SJSA1 (cell line): ENCODE results near the gene PLVAP. TPM values are rescaled to one million over a fixed set of nuclear protein-coding genes. Genes with fewer than 3 reads are reported as not detected.

Experiments
- DNase-seq, 2 experiments: peaks; one replicate each; pipeline ENCODE4 v3.0.0-alpha.2; 2015 to 2020; ENCODE audit warnings: low spot score in 2 of 2, low read depth in 1 of 2
- H3K27ac ChIP-seq: fragments of 250-450 bp; sonication (Bioruptor Pico); 2 replicates; pipeline ENCODE4 v1.5.1; 2020; ENCODE audit warnings: mild to moderate bottlenecking, moderate library complexity
- H3K27me3 ChIP-seq: fragments of 250-450 bp; sonication (Bioruptor Pico); replicated peaks from 2 replicates; pipeline ENCODE4 v1.5.1; 2020; ENCODE audit warnings: mild to moderate bottlenecking, moderate library complexity
- H3K36me3 ChIP-seq: fragments of 250-450 bp; sonication (Bioruptor Pico); 2 replicates; pipeline ENCODE4 v1.5.1; 2020; ENCODE audit warnings: mild to moderate bottlenecking
- H3K4me1 ChIP-seq: fragments of 250-450 bp; sonication (Bioruptor Pico); replicated peaks from 2 replicates; pipeline ENCODE4 v1.6.1; 2021; ENCODE audit warnings: mild to moderate bottlenecking
- H3K4me3 ChIP-seq: fragments of 250-450 bp; sonication (Bioruptor Pico); 2 replicates; pipeline ENCODE4 v1.5.1; 2020; ENCODE audit warnings: mild to moderate bottlenecking
- H3K9me3 ChIP-seq: fragments of 250-450 bp; sonication (Bioruptor Pico); replicated peaks from 2 replicates; pipeline ENCODE4 v1.5.1; 2020; ENCODE audit warnings: mild to moderate bottlenecking
- total RNA-seq: library from RNA; depleted of rRNA; stranded (reverse); fragments of >200 nt; shearing (Covaris generic); gene quantifications from 2 replicates; pipeline ENCODE4 v1.2.3, GENCODE V29; 2014

PLVAP gene
- total RNA-seq, 1 experiment from 2014 or later = not detected

- H3K4me3 ChIP-seq = no peak overlapping the region
- H3K27me3 ChIP-seq = no peaks in the 10 kb centered on the region
- no peak for DNase-seq
- no peaks in the 10 kb centered on the region for H3K9me3 ChIP-seq
- peaks cover 12% of the 10 kb centered on the region for H3K4me1 ChIP-seq
- H3K27ac ChIP-seq = no peak overlapping the region
- no peaks in the 10 kb centered on the region for H3K36me3 ChIP-seq
These were observed 19.4 kb downstream of the PLVAP start for GRCh38 chr19:17357724-17358123.

- peaks cover 12% of the 10 kb centered on the region for H3K4me1 ChIP-seq
- no peak overlapping the region for H3K27ac ChIP-seq
- H3K36me3 ChIP-seq = no peaks in the 10 kb centered on the region
- H3K4me3 ChIP-seq = no peak overlapping the region
- H3K9me3 ChIP-seq = no peaks in the 10 kb centered on the region
- H3K27me3 ChIP-seq = no peaks in the 10 kb centered on the region
- DNase-seq = no peak
These were observed 20.0 kb downstream of the PLVAP start for GRCh38 chr19:17357078-17357666.

- no peak overlapping the region for H3K4me3 ChIP-seq
- H3K27ac ChIP-seq = no peak overlapping the region
- H3K9me3 ChIP-seq = no peaks in the 10 kb centered on the region
- no peaks in the 10 kb centered on the region for H3K36me3 ChIP-seq
- no peak for DNase-seq
- peaks cover 16% of the 10 kb centered on the region for H3K4me1 ChIP-seq
- H3K27me3 ChIP-seq = no peaks in the 10 kb centered on the region
These were observed 23.8 kb downstream of the PLVAP start for GRCh38 chr19:17353386-17353785.

- no peak for DNase-seq
- Histone ChIP-seq H3K27ac (no peak overlapping the region), H3K36me3 (no peaks in the 10 kb centered on the region)
These were observed 24.4 kb downstream of the PLVAP start for GRCh38 chr19:17352608-17353280.

DNA sequence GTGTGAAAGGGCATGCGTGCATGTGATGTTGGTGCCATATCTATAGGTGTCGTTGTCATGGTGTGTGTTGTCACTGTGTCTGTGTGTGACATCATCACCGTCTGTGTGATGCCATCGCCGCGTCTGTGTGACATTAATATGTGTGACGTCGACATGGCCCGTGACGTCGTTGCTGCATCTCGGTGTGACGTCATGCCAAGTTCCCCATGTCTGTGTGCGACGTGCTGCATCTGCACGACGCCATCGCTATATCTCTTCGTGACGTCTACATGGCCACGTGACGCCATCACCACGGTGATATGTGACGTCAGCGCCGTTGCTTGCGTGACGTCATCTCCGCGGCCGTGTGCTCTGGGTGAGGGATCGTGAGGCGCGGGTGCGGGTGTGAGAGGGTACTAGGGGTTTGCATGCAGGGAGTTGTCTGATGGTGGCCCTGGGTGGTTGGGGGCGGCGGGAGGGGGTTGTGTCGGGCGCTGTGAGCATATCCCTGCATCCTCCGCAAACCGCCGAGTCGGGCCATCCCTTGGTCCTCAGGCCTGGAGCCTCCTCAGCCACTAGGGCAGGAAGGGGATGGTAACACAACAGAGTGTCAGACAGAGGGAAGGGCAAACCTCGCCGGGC is 25.2 kb downstream of the PLVAP start:
- peaks cover 23% of the 10 kb centered on the region for H3K4me1 ChIP-seq
- no peak for DNase-seq
- no peak overlapping the region for H3K4me3 ChIP-seq
- no peaks in the 10 kb centered on the region for H3K9me3 ChIP-seq
- no peaks in the 10 kb centered on the region for H3K27me3 ChIP-seq
- H3K36me3 ChIP-seq = no peaks in the 10 kb centered on the region
- no peak overlapping the region for H3K27ac ChIP-seq

More at GRCh38 chr19:17352608-17353280, 24.4 kb downstream of the PLVAP start:
- H3K4me1 ChIP-seq = peaks cover 16% of the 10 kb centered on the region
- no peaks in the 10 kb centered on the region for H3K9me3 ChIP-seq
- no peak overlapping the region for H3K4me3 ChIP-seq
- no peaks in the 10 kb centered on the region for H3K27me3 ChIP-seq

- peaks cover 30% of the 10 kb centered on the region for H3K4me1 ChIP-seq
- H3K27ac ChIP-seq = peak overlapping the region; percentile 8; the same call in 1 of the 2 replicates
- H3K27me3 ChIP-seq = no peaks in the 10 kb centered on the region
- DNase-seq = peak; percentile 81 to 92
- no peak overlapping the region for H3K4me3 ChIP-seq
- H3K36me3 ChIP-seq = no peaks in the 10 kb centered on the region
- H3K9me3 ChIP-seq = no peaks in the 10 kb centered on the region
These were observed 28.4 kb downstream of the PLVAP start for GRCh38 chr19:17348700-17349099.

DNA sequence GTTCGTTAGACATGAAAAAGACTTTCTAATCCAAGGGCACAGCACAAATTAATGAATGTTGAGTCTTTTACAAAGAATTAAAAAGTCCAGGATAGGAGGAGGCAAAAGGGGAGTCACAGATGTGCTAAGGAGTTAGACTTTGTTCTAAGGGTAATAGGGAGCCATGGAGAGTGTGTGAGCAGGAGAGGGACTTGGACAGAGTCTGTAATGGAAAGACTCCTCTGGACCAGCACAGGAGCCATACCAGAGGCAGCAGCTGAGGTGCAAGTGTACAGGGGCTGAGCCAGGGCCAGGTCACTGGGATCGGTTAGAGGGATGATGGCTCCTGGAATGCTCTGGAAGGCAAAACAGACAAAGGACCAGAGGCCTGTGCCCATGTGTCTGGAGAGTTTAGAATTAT is 29.3 kb downstream of the PLVAP start:
- Histone ChIP-seq H3K27me3 (no peaks in the 10 kb centered on the region), H3K9me3 (no peaks in the 10 kb centered on the region), H3K27ac (no peak overlapping the region), H3K4me3 (no peak overlapping the region), H3K36me3 (no peaks in the 10 kb centered on the region), H3K4me1 (peaks cover 30% of the 10 kb centered on the region)
- no peak for DNase-seq

- no peaks in the 10 kb centered on the region for H3K27me3 ChIP-seq
- no peak overlapping the region for H3K4me3 ChIP-seq
- H3K9me3 ChIP-seq = no peaks in the 10 kb centered on the region
- no peak overlapping the region for H3K27ac ChIP-seq
- no peaks in the 10 kb centered on the region for H3K36me3 ChIP-seq
- H3K4me1 ChIP-seq = peaks cover 30% of the 10 kb centered on the region
- DNase-seq = no peak
These were observed 29.8 kb downstream of the PLVAP start for GRCh38 chr19:17347361-17347760.

DNA sequence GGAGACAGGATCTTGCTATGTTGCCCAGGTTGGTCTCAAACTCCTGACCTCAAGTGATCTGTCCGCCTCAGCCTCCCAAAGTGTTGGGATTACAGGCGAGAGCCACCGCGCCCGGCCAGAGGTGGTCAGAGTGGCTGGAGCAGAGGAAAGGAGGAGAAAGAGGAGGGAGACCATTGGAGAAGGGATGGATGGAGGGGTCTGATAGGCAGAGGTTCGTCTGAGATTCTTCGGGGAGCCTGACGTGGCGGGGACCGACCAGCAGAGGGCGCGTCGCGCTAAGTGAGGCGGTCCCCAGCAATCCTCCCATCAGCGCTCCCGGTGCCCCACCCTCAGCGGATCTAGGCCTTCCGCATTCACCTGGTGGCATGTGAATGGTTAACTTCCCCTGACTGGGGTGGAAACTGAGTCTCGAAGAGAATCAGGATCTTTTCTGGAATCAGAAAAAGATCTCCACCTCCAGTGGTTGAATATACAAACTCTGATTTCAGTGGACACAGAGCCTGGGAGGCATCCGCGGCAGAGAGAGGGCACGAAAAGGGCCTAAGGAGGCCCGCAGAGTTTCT is 31.0 kb downstream of the PLVAP start:
- Histone ChIP-seq H3K9me3 (no peaks in the 10 kb centered on the region), H3K27ac (no peak overlapping the region), H3K27me3 (no peaks in the 10 kb centered on the region), H3K4me3 (no peak overlapping the region), H3K36me3 (no peaks in the 10 kb centered on the region), H3K4me1 (peaks cover 30% of the 10 kb centered on the region)
- DNase-seq = peak; percentile 53 to 73

GRCh38 chr19:17341845-17342244 is 35.3 kb downstream of the PLVAP start:
- Histone ChIP-seq H3K4me1 (peaks cover 19% of the 10 kb centered on the region), H3K27me3 (no peaks in the 10 kb centered on the region), H3K27ac (no peak overlapping the region), H3K9me3 (no peaks in the 10 kb centered on the region), H3K36me3 (peaks cover 9% of the 10 kb centered on the region), H3K4me3 (no peak overlapping the region)
- DNase-seq = no peak

DNA sequence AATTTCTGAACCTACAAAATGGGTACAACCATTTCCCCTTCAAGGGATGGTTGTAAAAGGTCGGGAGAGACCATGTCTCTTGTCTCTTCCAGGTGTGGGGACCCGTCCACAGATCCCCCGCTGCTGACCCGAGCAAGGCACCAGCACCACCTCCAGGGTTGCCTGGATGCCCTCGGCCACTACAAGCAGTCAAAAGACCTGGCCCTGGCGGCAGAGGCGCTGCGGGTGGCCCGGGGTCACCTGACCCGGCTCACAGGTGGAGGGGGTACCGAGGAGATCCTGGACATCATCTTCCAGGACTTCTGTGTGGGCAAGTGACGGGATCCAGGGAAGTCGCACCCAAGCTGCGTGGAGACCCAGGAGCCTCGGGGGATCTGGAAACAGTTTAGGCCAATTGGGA is 35.8 kb downstream of the PLVAP start:
- no peak for DNase-seq
- H3K27ac ChIP-seq = no peak overlapping the region

GRCh38 chr19:17340871-17341357 is 36.2 kb downstream of the PLVAP start:
- no peak for DNase-seq
- Histone ChIP-seq H3K36me3 (peaks cover 9% of the 10 kb centered on the region), H3K4me3 (no peak overlapping the region), H3K4me1 (peaks cover 14% of the 10 kb centered on the region), H3K27me3 (no peaks in the 10 kb centered on the region), H3K27ac (no peak overlapping the region), H3K9me3 (no peaks in the 10 kb centered on the region)

More for the DNA sequence above, 35.8 kb downstream of the PLVAP start:
- Histone ChIP-seq H3K36me3 (peaks cover 9% of the 10 kb centered on the region), H3K9me3 (no peaks in the 10 kb centered on the region), H3K4me1 (peaks cover 19% of the 10 kb centered on the region), H3K27me3 (no peaks in the 10 kb centered on the region), H3K4me3 (no peak overlapping the region)

DNA sequence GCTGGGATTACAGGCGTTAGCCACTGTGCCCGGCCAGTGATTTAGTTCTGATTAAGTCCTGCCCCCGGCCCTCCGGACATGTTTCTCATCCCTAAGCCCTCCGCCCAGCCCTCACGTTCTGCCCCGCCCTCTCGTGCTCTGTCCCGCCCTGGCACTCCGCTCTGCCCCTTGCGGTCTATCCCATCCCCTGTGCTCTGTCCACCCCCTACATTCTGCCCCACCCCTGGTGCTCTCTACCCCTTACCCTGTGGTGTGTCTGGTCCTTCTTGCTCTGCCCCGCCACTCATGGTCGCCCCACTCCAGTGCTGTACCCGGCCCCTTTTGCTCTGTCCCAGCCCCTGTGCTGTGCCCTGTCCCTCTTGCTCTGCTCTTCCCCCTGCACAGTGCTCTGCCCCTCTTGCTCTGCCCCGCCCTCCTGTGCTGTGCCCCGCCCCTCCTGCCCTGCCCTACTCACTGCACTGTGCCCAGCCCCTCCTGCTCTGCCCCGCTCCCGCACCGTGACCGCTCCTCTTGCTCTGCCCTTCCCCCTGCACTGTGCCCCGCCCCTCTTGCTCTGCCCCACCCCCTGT is 36.8 kb downstream of the PLVAP start:
- no peak overlapping the region for H3K27ac ChIP-seq

More for the DNA sequence above, 36.8 kb downstream of the PLVAP start:
- Histone ChIP-seq H3K27me3 (no peaks in the 10 kb centered on the region), H3K4me1 (peaks cover 14% of the 10 kb centered on the region), H3K36me3 (peaks cover 9% of the 10 kb centered on the region), H3K9me3 (no peaks in the 10 kb centered on the region), H3K4me3 (no peak overlapping the region)
- DNase-seq = peak in 1 of 2 experiments; percentile 58
